Measurements from ENCODE around the gene BAIAP2L1.

- TF ChIP-seq CTCF (IDR thresholded peaks at IDR 0.05) (no peak), POLR2A (IDR thresholded peaks at IDR 0.05) (no peak)
These were observed 31.2 kb downstream of the BAIAP2L1 start for GRCh38 chr7:98369726-98370125.

Measured in adrenal gland (tissue), 5 donors.